ENCODE data around the gene CFDP1.

DNA sequence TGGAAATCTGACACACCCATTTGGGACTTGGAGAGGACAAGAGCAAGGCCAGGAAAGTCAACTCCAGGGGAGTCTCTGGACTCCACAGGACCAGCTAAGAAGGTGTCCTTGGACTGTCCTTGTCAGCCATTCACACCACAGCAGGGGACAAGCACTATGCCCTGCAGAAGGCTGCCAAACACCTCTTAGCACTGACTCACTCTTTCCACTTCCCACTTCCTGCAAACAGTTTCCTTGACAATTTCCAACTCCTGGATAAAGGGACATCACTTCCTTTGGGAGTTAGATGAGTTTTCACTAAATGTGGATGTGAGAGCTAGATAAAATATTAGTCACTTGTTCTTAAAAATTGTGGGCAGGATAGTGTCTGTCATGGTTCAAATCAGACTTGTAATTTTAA is 144.1 kb downstream of the CFDP1 start:
- TF ChIP-seq EZH2 (IDR thresholded peaks at IDR 0.05; ENCODE audit: borderline replicate concordance) (no peak), EZH2phosphoT487 (IDR thresholded peaks at IDR 0.05; ENCODE audit: low read depth, severe bottlenecking, unreplicated experiment) (no peak)
- TF ChIP-seq, protein P1, sequence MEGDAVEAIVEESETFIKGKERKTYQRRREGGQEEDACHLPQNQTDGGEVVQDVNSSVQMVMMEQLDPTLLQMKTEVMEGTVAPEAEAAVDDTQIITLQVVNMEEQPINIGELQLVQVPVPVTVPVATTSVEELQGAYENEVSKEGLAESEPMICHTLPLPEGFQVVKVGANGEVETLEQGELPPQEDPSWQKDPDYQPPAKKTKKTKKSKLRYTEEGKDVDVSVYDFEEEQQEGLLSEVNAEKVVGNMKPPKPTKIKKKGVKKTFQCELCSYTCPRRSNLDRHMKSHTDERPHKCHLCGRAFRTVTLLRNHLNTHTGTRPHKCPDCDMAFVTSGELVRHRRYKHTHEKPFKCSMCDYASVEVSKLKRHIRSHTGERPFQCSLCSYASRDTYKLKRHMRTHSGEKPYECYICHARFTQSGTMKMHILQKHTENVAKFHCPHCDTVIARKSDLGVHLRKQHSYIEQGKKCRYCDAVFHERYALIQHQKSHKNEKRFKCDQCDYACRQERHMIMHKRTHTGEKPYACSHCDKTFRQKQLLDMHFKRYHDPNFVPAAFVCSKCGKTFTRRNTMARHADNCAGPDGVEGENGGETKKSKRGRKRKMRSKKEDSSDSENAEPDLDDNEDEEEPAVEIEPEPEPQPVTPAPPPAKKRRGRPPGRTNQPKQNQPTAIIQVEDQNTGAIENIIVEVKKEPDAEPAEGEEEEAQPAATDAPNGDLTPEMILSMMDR (IDR thresholded peaks at IDR 0.05; ENCODE audit: poor library complexity) = no peak

Data from hepatocyte (in vitro differentiated cells).